ENCODE data around the gene THOC1.

The THOC1 gene

GRCh38 chr18:285817-286216 lies 18.0 kb upstream of the THOC1 start:
- DNase-seq (ENCODE audit: low read depth, low spot score), result no peak
- no peak overlapping the region for H3K27ac ChIP-seq

GRCh38 chr18:275486-275885 lies 7.6 kb upstream of the THOC1 start:
- no peak overlapping the region for H3K27ac ChIP-seq
- DNase-seq (ENCODE audit: low read depth, low spot score), result no peak

- no peak for DNase-seq (ENCODE audit: low read depth, low spot score)
- no peak overlapping the region for H3K27ac ChIP-seq
Measured at GRCh38 chr18:274313-274712, 6.5 kb upstream of the THOC1 start.

GRCh38 chr18:273525-273924 lies 5.7 kb upstream of the THOC1 start:
- no peak overlapping the region for H3K27ac ChIP-seq
- DNase-seq (ENCODE audit: low read depth, low spot score), result no peak

GRCh38 chr18:272650-273049 lies 4.8 kb upstream of the THOC1 start:
- DNase-seq (ENCODE audit: low read depth, low spot score), result no peak
- H3K27ac ChIP-seq, result peak overlapping the region; percentile 55

GRCh38 chr18:269480-270095 lies 1.7 kb upstream of the THOC1 start:
- no peak overlapping the region for H3K27ac ChIP-seq
- no peak for DNase-seq (ENCODE audit: low read depth, low spot score)

- no peak for DNase-seq (ENCODE audit: low read depth, low spot score)
- peak overlapping the region; percentile 86 for H3K27ac ChIP-seq
Measured at GRCh38 chr18:267380-267687, 513 bp downstream of the THOC1 start.

GRCh38 chr18:261398-262073 lies 6.3 kb downstream of the THOC1 start:
- DNase-seq (ENCODE audit: low read depth, low spot score), result no peak
- no peak overlapping the region for H3K27ac ChIP-seq

- no peak for DNase-seq (ENCODE audit: low read depth, low spot score)
- H3K27ac ChIP-seq, result no peak overlapping the region
Measured at GRCh38 chr18:260547-260946, 7.3 kb downstream of the THOC1 start.

- no peak for DNase-seq (ENCODE audit: low read depth, low spot score)
- H3K27ac ChIP-seq, result no peak overlapping the region
Measured at GRCh38 chr18:255171-255570, 12.7 kb downstream of the THOC1 start.

- no peak overlapping the region for H3K27ac ChIP-seq
- DNase-seq (ENCODE audit: low read depth, low spot score), result no peak
Measured at GRCh38 chr18:253121-253520, 14.7 kb downstream of the THOC1 start.

GRCh38 chr18:251572-251971 lies 16.3 kb downstream of the THOC1 start:
- H3K27ac ChIP-seq, result no peak overlapping the region
- DNase-seq (ENCODE audit: low read depth, low spot score), result no peak

- no peak overlapping the region for H3K27ac ChIP-seq
- DNase-seq (ENCODE audit: low read depth, low spot score), result no peak
Measured at GRCh38 chr18:250685-251084, 17.2 kb downstream of the THOC1 start.

- no peak for DNase-seq (ENCODE audit: low read depth, low spot score)
- H3K27ac ChIP-seq, result no peak overlapping the region
Measured at GRCh38 chr18:248053-248452, 19.8 kb downstream of the THOC1 start.

GRCh38 chr18:245282-245847 lies 22.5 kb downstream of the THOC1 start:
- no peak for DNase-seq (ENCODE audit: low read depth, low spot score)
- H3K27ac ChIP-seq, result no peak overlapping the region

GRCh38 chr18:240175-240574 lies 27.7 kb downstream of the THOC1 start:
- no peak overlapping the region for H3K27ac ChIP-seq
- DNase-seq (ENCODE audit: low read depth, low spot score), result no peak

GRCh38 chr18:231563-231962 lies 36.3 kb downstream of the THOC1 start:
- no peak for DNase-seq (ENCODE audit: low read depth, low spot score)
- H3K27ac ChIP-seq, result no peak overlapping the region

- no peak for DNase-seq (ENCODE audit: low read depth, low spot score)
- H3K27ac ChIP-seq, result no peak overlapping the region
Measured at GRCh38 chr18:228586-228985, 39.3 kb downstream of the THOC1 start.

- H3K27ac ChIP-seq, result no peak overlapping the region
- no peak for DNase-seq (ENCODE audit: low read depth, low spot score)
Measured at GRCh38 chr18:227902-228301, 39.9 kb downstream of the THOC1 start.

GRCh38 chr18:227374-227773 lies 40.5 kb downstream of the THOC1 start:
- no peak overlapping the region for H3K27ac ChIP-seq
- no peak for DNase-seq (ENCODE audit: low read depth, low spot score)

- no peak for DNase-seq (ENCODE audit: low read depth, low spot score)
- no peak overlapping the region for H3K27ac ChIP-seq
Measured at GRCh38 chr18:225745-226144, 42.1 kb downstream of the THOC1 start.

- no peak overlapping the region for H3K27ac ChIP-seq
- DNase-seq (ENCODE audit: low read depth, low spot score), result no peak
Measured at GRCh38 chr18:220708-221107, 47.1 kb downstream of the THOC1 start.

Measured in epithelial cell of prostate (primary cell).